ENCODE measurements around the gene GFRA4.

DNA sequence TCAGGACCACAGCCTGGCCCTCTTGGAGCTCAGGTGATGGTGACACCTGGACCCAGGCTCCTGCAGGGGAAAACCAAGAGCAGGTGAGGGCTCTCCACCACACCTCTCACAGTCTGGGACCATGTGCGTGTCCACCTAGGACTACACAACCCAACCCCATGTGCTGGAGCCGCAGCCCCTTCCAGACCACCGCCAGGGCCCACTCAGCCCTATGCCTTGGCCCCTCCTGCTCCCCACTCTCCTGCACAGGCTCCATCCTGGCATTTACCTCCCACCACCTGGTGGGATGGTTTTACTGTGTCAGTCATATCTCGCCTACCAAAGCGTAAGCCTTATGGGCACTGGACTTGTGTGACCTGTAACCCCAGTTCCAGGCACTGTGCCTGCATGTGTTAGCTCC lies 31.7 kb upstream of the GFRA4 start:
- TF ChIP-seq, protein P1, sequence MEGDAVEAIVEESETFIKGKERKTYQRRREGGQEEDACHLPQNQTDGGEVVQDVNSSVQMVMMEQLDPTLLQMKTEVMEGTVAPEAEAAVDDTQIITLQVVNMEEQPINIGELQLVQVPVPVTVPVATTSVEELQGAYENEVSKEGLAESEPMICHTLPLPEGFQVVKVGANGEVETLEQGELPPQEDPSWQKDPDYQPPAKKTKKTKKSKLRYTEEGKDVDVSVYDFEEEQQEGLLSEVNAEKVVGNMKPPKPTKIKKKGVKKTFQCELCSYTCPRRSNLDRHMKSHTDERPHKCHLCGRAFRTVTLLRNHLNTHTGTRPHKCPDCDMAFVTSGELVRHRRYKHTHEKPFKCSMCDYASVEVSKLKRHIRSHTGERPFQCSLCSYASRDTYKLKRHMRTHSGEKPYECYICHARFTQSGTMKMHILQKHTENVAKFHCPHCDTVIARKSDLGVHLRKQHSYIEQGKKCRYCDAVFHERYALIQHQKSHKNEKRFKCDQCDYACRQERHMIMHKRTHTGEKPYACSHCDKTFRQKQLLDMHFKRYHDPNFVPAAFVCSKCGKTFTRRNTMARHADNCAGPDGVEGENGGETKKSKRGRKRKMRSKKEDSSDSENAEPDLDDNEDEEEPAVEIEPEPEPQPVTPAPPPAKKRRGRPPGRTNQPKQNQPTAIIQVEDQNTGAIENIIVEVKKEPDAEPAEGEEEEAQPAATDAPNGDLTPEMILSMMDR (IDR thresholded peaks at IDR 0.05): no peak
- no peak for TF ChIP-seq EZH2 (IDR thresholded peaks at IDR 0.05; ENCODE audit: borderline replicate concordance, insufficient read depth, low read depth, low read length, poor library complexity, severe bottlenecking)

Data from B cell (primary cell).